NT2/D1 (cell line): Measurements from ENCODE around the gene EEF1AKMT1.

Source experiments
- DNase-seq: peaks from one replicate; pipeline ENCODE4 v3.0.0-alpha.2; 2011; ENCODE audit warnings: low read depth, low spot score
- H3K27me3 ChIP-seq: 2 replicates; pipeline ENCODE4 v1.6.0; 2011; ENCODE audit warnings: mild to moderate bottlenecking; ENCODE audit not compliant: insufficient read length, insufficient read depth
- H3K36me3 ChIP-seq: 2 replicates; pipeline ENCODE4 v1.6.1; 2011; ENCODE audit warnings: mild to moderate bottlenecking, low read length, mixed read lengths; ENCODE audit not compliant: insufficient read depth, insufficient read length
- H3K4me1 ChIP-seq: 2 replicates; pipeline ENCODE4 v1.5.1; 2011; ENCODE audit not compliant: insufficient read depth, insufficient read length
- H3K4me3 ChIP-seq: 2 replicates; pipeline ENCODE4 v1.5.1; 2011; ENCODE audit warnings: low read depth; ENCODE audit not compliant: insufficient read length
- H3K9ac ChIP-seq: 2 replicates; pipeline ENCODE4 v1.6.0; 2011; ENCODE audit warnings: low read depth; ENCODE audit not compliant: insufficient read length
- H3K9me3 ChIP-seq: 2 replicates; pipeline ENCODE4 v1.5.1; 2011; ENCODE audit warnings: mild to moderate bottlenecking, low read length; ENCODE audit not compliant: insufficient read depth
- SUZ12 ChIP-seq: IDR thresholded peaks from 2 replicates; pipeline ENCODE4 v1.6.1; 2011; ENCODE audit not compliant: insufficient read length, insufficient read depth; ENCODE audit errors: extremely low read depth
- YY1 ChIP-seq: IDR thresholded peaks from 2 replicates; pipeline ENCODE4 v1.6.1; 2011; ENCODE audit not compliant: insufficient read length, insufficient read depth
- ZNF274 ChIP-seq: IDR thresholded peaks from 2 replicates; pipeline ENCODE4 v1.6.1; 2011; ENCODE audit warnings: mild to moderate bottlenecking, low read depth, low read length

EEF1AKMT1 gene

DNA sequence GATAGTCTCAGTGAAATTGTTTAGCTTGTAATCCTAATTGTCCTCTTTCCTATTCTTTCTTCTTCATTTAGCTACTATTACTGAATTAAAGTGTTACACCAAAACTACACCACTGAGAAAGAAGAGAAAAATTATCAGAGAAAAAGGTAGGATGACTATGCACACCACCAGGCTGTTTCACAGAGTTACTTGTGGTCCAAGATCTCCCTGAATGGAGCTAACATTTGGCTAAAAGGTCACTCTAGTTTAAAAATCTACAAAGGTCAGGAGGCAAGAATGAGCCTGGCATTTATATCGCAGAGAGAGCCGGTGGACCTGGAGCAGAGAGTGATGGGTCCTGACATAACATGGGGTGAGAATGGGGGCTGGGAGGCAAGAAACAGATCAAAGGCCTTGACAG lies 37.0 kb upstream of the EEF1AKMT1 start:
- no peaks in the 10 kb centered on the region for H3K9me3 ChIP-seq
- TF ChIP-seq YY1: no peak
- TF ChIP-seq SUZ12: no peak
- TF ChIP-seq ZNF274: no peak
- no peak overlapping the region for H3K4me3 ChIP-seq
- no peaks in the 10 kb centered on the region for H3K4me1 ChIP-seq
- H3K27me3 ChIP-seq: no peaks in the 10 kb centered on the region
- DNase-seq: no peak
- peaks cover 38% of the 10 kb centered on the region for H3K36me3 ChIP-seq
- no peak overlapping the region for H3K9ac ChIP-seq

DNA sequence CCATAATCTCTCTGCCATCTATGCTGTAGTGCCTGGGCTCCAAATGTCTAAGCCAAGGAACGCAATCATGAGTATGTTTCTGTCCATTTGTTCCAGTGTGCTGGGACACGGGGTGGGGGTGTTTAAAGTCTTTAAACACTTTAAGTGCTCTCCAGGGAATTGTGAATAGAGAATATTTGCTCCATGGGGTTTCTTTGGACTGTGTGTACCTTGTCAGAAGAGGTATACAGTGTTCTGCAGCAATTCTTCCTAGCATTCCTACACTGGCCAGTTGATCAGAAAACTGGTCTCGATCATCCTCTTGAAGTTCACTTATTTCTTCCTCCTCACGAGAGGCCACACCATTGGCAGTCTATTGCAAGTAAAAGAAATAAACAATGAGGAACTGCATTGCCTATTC lies 35.1 kb upstream of the EEF1AKMT1 start:
- no peak for DNase-seq
- no peaks in the 10 kb centered on the region for H3K27me3 ChIP-seq
- no peak overlapping the region for H3K9ac ChIP-seq
- TF ChIP-seq ZNF274 (no peak), SUZ12 (no peak)
- H3K9me3 ChIP-seq: no peaks in the 10 kb centered on the region
- no peak overlapping the region for H3K4me3 ChIP-seq
- peaks cover 34% of the 10 kb centered on the region for H3K36me3 ChIP-seq
- no peaks in the 10 kb centered on the region for H3K4me1 ChIP-seq

DNA sequence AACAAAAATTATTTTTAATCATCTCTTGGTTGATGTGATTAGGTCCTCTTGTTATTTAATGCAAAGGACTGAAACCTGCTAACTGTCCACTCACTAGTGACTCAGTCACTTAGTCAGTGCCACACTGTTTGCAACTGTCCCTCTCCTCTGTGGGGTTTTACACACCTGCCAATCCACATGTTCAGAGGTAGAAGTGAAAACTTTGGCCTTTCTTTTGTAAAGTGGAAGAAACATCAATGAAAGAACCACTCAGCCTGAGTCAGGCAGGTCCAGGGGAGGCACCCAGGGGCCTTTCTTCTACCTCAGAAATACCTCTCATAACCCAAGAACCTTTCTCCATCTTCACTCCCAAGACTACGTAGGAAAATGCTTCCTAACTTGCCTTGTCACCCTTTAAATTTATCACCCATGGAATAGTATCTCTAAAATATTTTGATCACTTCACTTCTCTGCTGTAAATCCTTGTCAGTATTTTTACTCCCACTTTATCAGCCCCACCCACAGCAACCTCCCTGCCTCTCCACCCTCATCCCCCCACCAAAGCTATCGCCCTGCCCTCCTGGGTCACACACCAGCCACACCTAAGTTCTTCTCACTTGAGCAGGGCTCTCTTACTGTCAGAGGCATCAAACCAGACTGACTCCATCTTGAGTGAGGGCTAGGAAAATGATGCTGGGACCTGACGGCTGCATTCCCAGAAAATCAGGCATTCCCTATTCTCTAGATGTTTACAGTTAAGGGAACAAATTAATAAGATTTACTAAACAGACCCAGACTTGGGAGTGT lies 29.6 kb upstream of the EEF1AKMT1 start:
- Histone ChIP-seq H3K36me3 (peaks cover 44% of the 10 kb centered on the region), H3K4me1 (no peaks in the 10 kb centered on the region)
- no peak for TF ChIP-seq YY1
- no peak for TF ChIP-seq SUZ12
- TF ChIP-seq ZNF274: no peak

DNA sequence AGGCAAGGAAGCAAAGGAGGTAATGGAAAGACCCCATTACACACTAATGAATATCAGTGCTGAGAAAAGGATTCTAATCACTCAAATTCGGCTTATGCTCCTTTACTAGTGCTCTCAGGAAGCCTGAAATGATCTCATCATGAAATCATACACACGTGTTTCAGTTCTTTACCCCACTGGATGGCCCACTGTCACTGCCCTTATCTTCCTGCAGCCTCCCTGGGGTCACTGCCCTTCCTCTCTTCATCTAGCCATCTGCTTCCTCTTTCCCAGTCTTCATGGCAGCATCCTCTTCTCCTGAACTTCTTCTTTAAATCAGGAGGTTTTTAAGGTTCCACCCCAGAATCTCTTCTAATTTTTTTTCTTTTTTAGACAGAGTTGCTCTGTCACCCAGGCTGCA lies 27.9 kb upstream of the EEF1AKMT1 start:
- no peaks in the 10 kb centered on the region for H3K27me3 ChIP-seq
- no peak overlapping the region for H3K4me3 ChIP-seq
- DNase-seq: no peak
- H3K9me3 ChIP-seq: no peaks in the 10 kb centered on the region
- peaks cover 35% of the 10 kb centered on the region for H3K36me3 ChIP-seq
- no peaks in the 10 kb centered on the region for H3K4me1 ChIP-seq
- no peak for TF ChIP-seq ZNF274
- no peak for TF ChIP-seq YY1
- H3K9ac ChIP-seq: no peak overlapping the region

More for the DNA sequence above, 29.6 kb upstream of the EEF1AKMT1 start:
- Histone ChIP-seq H3K9ac (no peak overlapping the region), H3K27me3 (no peaks in the 10 kb centered on the region), H3K9me3 (no peaks in the 10 kb centered on the region), H3K4me3 (no peak overlapping the region)
- no peak for DNase-seq

DNA sequence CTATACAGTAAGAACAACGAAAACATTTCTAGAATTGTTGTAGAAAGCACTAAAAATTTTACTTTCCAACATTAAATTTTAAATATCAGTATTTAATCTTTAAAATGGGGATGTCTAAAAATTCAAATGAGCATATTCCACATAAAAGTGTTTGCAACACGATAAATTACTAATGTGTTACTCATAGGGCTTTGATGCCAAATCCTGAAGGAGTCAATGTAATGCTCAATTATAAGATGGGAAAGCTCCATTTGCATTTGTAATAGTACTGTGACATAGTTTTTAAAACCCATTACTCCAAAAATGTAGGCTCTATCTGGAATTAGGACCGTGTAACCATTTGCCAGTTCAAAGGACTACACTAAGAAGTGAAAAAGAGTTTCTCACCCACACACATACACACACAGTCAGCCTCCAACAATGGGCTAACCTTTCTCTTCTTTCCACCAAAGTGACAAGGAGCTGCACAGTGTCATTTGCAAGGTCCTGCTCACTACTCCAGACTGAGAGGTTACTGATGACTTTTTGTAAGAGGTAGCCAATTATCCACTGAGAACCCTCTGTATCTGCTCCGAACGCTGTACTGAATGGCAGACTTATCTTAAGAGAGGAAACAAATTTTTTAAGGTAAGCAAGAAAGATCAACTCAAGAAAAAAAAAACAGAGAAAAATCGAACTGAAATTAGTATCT lies 26.1 kb upstream of the EEF1AKMT1 start:
- Histone ChIP-seq H3K36me3 (peaks cover 48% of the 10 kb centered on the region), H3K9me3 (no peaks in the 10 kb centered on the region), H3K4me1 (no peaks in the 10 kb centered on the region), H3K4me3 (no peak overlapping the region), H3K9ac (no peak overlapping the region), H3K27me3 (no peaks in the 10 kb centered on the region)
- TF ChIP-seq SUZ12 (no peak), YY1 (no peak), ZNF274 (no peak)
- no peak for DNase-seq

DNA sequence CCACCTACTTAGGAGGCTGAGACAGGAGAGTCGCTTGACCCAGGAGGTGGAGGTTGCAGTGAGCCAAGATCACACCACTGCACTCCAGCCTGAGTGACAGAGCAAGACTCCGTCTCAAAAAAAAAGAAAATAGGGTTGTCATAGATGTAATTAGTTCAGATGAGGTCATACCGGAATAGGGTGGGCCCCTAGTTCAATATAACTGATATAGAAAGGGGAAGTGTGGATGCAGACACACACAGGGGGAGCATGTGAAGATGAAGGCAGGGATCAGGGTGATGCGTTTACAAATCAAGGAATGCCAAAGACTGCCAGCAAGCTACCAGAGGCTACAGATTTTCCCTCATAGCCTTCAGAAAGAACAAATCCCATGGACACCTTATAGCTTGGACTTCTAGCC lies 24.3 kb upstream of the EEF1AKMT1 start:
- Histone ChIP-seq H3K36me3 (peaks cover 54% of the 10 kb centered on the region), H3K4me3 (no peak overlapping the region), H3K9ac (no peak overlapping the region), H3K27me3 (no peaks in the 10 kb centered on the region), H3K9me3 (no peaks in the 10 kb centered on the region), H3K4me1 (no peaks in the 10 kb centered on the region)
- no peak for TF ChIP-seq ZNF274
- TF ChIP-seq SUZ12: no peak
- TF ChIP-seq YY1: no peak
- no peak for DNase-seq

DNA sequence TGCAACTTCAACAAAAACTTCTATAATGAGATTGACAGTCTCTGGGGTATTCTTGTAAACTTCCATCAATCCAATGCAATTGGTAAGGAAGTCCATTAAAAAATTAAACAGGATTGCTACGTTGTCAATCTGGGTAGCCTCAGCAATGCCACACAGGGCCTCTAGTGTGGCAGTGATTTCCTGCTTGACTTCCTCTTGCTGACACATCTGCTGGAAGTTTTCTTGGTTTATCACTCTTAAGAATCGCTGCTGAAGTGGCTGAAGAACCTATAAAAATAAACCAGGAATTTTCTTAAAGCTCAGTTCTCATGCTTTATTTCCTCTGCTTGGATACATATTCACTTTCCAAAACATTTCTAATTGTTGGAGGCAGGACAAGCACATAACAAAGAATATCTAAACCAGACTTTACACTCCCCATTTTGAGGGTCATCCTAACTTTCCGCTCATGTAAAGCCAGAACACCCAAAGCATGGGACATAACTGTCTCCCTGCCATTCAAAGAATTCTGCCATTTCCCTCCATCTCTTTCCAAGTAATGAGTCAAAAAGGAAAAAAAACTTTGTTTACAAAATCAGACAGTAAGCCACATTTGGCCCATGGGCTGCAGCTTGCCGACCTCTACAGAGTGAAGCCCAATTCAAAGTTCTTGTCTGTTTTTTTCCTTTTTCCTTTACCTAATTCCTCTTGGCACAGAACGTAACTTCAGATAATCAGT lies 23.2 kb upstream of the EEF1AKMT1 start:
- DNase-seq: no peak
- H3K9ac ChIP-seq: no peak overlapping the region
- no peaks in the 10 kb centered on the region for H3K4me1 ChIP-seq
- peaks cover 58% of the 10 kb centered on the region for H3K36me3 ChIP-seq
- H3K27me3 ChIP-seq: no peaks in the 10 kb centered on the region
- TF ChIP-seq SUZ12 (no peak), ZNF274 (no peak), YY1 (no peak)
- no peaks in the 10 kb centered on the region for H3K9me3 ChIP-seq
- H3K4me3 ChIP-seq: no peak overlapping the region
